HG02943 (cell line): ENCODE data around the gene EMC8.
"Not testable (repeated sequence)": the region's sequence is repeated elsewhere in the genome, so short reads cannot be mapped to it uniquely, and the experiment has no call there.

Experiments used
- ATAC-seq: cut with Tn5 transposase; IDR thresholded peaks from one replicate; pipeline ENCODE4 v1.9.1; 2021; ENCODE audit warnings: mild to moderate bottlenecking, low read depth, moderate library complexity; ENCODE audit not compliant: unreplicated experiment

Gene EMC8

DNA sequence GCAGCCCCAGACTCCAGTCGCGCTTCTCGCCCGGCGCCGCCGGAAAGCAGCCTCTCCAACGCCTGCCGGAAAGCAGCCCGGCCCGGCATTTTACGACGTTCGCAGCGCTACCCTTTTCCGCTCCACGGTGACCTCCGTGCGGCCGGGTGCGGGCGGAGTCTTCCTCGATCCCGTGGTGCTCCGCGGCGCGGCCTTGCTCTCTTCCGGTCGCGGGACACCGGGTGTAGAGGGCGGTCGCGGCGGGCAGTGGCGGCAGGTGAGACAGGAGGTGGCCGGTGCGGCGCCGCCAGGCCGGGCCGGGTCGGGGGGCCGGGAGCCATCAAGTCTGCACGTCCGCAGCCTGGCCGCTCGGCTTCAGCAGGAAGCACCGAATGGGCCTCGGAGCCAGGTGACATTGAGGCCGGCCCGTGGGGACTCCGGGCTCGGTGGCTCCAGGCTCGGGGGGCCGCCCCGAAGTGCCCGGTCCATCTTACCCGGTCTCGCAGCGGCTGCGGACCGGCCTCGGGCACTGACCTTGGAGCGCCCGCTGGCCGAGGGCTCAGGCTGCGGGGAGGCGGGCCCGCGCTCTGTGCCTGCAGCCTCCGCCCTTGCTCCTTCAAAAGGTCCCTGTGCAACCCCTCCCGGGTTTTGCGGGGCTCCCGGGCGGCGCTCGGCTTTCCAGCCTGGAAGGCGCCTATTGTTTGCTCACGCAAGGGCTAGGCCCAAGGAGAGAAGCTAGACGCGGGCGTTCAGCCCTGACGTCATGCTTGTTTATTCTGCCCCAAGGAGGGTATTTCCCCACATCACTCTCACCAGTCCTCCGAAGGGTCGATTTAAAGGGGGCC is at the start of gene EMC8, which contains the start of gene COX4I1:
Gene EMC8 (minus strand): TSS at position 48 of the 824 bp plus-strand sequence. CDS start 249 bp downstream, outside the sequence.
Gene COX4I1 (plus strand): TSS at position 199 of the 824 bp plus-strand sequence. CDS start 1,511 bp downstream, outside the sequence.
- peak; percentile 78 for ATAC-seq

DNA sequence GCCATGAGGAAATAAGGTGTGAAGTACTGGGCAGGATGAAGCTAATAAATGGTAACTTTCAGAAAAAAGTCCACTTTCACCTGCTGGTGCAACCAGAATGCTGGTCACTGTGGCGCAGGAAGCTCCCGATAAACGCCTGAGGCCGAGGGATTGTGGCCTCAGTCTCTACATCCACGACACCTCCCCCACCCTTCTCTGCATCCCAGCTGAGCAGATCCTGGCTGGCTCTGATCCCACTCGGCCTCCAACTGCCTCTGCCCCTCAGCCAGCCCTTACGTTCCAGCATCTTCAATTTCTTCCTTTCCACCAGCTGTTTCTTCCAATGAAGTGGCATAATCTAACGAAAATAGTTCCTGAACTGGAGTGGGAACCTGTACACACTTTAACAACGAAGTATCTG is 49.6 kb upstream of the EMC8 start:
- no peak for ATAC-seq

DNA sequence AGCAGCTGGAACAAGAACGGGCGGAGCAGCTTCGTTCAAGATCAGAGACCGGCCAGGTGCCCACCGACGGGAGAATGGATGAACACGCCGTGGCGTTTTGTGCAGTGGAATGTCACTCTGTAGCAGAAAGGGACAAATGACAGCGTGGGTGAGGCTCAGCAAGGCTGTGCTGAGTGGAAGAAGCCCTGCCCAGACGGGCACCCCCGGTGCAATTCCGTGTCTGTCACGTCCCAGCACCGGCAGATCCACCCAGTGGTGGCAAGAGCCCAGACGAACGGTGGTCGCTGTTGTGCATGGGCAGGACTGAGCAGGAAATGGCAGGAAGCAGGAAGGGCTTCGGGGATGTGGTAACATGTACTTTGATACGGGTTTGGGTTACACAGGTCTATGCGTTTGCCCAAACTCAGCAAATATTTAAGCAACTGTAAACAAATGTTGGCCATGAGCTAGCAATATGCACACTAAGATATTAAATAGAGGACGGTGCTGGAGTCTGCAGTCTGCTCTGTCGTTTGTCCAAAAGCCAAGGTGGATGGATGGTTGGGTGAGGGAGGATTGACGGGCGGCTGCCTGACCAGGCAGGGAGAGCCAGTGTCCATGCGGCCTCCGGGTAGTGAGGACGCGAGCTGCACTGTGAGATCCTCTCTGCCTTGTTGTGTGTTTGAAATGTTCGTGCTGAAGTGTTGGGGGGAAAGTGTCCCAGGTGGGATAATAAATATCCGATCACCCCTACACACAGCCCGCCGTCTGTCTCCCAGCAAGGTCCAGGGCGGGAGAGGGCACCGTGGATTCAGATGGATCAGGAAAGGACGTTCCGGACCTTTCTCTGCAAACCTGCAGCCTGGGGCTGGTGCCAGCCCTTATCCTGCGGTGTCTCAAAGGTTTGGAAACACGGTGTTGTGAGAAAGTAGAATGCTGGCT is 48.6 kb upstream of the EMC8 start:
- ATAC-seq: no peak

DNA sequence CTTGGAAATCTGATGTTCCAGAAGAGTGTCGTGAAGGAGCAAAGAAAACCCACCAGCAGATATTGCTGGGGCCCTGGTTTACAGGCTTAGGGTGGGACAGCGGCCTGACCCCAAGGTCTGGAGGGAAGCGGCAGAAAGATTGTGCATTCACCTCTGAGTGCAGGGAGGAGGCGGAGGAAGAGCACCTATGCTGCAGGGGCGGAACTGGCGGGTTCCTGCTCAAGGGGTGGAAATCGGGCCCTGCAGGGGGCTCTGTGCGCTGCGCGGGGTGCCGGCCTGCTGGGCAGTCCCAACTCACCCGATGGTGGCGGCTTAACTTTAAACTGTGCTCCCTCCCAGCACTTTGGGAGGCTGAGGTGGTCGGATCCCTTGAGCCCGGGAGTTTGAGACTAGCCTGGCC is 47.7 kb upstream of the EMC8 start:
- no peak for ATAC-seq

DNA sequence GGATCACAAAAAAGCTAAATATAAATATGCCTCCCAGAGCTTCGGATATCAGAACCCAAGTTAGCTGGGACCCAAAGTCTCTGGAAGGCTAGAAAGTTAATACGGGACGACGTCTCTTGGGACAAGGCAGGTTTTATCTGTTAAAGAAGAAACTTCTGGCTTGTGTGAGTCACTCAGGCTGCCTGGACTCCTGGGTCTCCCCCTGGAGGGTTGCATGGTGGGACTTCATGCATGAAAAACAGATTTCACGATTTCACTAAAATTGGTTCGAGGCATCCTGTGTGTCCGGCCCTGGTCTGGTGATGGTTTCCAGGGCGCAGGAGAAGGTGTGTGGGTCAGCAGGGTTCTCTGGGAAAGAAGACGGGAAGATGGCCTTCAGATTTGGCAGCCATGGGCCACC is 47.1 kb upstream of the EMC8 start:
- ATAC-seq: no peak

DNA sequence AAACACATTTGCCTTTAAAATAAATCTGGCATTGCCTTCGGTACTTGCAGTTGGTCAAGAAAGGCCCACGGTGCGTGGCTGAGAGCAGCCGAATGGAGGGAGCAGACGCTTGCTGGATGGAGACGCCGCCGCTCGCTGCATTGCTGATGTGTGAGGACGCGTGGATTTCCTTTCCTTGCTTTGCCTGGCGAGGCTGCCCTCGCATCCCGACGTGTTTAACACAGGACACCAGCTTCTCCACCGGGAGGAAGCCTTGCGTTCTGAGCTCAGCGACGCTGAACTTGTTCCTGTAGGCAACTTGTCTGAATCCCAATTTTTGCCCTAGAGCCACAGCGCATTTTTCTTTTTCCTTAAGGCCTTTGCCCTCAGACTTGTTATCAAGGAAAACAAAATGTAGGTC is 45.9 kb upstream of the EMC8 start:
- no peak for ATAC-seq

DNA sequence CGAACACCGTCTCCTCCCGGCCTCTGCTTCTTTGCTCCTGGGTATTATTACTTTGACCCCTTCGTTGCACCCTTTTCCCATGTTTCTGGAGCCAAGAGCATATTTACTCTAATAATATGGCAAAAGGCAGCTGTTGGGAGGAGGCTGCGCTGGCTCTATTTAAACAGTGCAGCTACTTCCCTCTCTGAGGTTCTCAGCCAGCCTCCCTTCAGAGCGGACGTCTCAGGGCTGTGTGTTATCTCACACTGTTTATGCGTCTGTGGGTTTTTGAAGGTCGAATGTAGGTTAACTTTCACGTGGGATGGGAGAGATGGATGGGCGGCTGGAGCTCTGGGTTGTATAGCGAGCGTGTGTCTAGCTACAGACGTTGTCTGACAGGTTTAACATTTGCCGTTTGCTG is 45.4 kb upstream of the EMC8 start:
- ATAC-seq: no peak

DNA sequence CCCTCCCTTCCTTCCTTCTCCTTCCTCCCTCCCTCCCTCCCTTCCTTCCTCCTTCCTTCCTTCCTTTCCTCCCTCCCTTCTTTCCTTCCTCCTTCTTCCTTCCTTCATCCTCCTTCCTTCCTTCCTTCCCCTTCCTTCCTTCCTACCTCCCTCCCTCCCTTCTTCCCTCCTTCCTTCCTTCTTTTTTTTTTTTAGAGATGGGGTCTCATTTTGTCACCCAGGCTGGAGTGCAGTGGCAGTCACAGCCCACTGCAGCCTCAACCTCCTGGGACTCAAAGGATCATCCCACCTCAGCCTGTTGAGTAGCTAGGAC is 44.8 kb upstream of the EMC8 start:
- no peak for ATAC-seq

DNA sequence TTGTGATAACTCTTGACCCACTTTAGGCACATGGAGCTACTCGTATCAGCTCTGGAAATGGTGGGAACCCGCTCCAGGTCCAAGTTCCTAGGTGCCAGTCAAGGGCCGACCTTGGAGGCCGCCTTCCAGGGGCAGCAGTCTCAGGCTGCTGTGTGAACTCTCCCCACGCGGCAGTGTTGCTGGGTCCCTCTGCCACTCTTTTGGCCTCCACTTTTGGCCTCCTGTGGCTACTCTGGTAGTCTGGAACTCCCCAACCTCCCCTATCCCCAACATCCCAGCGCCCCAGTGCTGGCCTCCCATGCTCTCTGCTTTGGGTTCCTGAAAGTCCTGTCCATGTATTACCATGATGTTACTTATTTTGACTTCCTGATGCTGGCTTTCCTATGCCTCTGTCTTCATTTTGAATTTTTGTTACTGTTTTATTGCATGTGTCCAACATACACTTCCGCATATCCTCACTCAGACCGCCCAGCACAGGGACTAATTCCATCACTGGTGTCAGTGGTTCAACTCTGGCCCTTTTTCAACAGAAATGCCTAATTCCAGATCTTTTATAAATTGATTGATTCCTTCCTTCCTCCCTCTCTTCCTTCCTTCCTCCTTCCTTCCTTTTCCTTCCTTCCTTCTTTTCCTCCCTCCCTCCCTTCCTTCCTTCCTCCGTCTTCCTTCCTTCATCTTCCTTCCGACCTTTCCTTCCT is 44.3 kb upstream of the EMC8 start:
- ATAC-seq: no peak

DNA sequence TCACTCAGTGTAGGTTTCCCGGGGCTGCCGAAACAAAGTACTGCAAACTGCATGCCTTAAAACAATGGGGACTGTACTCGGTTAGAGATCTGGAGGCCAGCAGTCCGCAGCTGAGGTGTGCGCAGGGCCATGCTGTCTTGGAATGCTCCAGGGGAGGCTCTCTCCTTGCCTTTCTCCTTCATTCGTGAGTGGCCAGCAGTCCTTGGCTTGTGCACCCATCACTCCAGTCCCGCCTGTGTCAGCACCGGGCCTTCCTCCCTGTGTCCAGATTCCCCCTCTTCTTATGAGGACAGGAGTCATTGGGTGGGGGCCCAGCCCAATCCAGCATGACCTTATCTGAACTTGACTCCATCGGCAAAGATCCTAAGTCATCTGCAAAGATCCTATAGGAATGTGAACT is 43.5 kb upstream of the EMC8 start:
- no peak for ATAC-seq

DNA sequence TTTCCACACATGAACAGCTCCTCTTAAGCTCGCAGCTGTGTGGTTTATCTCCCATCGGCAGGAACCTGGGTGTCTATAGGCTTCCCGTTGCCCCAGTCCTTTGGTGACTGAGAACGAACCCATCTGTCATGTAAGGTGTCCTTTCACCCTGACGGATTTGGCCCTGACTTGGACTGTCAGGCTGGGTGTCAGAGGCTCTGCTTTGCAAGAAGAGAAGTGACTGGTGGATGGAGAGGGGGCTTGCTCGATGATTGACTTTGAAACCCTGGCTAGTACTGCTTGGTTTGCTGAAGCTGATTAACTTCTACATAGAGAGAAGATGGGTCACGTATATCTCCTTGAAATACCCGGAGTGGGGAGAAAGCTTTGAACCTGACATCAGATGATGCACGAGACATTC is 43.1 kb upstream of the EMC8 start:
- no peak for ATAC-seq

DNA sequence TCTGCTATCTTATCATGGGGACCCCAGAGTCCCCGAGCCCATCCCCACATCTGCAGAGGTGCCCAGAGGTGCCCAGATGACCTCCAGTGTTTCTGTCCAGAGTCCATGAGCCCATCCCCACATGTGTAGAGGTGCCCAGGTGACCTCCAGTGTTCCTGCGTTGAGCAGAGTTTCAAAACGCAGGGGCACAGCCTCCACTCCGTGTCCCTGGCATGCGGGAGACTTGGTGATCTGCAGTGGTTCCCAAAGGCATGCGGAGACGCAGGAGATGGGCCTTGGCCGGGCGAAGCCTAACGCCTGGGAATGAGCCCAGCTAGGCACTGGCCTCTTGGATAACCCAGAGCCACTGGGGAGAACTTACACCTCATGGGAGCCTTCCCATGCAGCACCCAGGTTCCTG is 41.5 kb upstream of the EMC8 start:
- ATAC-seq: no peak

DNA sequence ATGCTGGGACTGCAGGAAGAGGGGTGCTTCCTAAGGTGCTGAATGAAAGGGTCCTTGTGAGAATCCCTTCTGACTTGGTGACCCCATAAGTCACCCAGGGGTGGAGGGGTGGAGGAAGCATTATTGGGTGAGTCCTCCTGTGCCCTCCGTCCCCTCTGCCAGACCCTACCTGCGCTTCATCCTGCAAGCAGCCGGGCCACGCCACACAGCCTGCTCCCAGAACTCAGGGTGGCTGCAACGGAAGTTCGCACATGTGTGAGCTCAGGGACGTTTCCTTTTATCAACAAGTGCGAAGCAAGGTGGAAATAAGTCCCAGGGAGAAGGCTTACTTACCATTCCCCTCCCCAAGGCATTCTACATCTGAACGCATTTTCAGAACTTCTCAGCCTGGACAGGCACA is 41.1 kb upstream of the EMC8 start:
- ATAC-seq: no peak

DNA sequence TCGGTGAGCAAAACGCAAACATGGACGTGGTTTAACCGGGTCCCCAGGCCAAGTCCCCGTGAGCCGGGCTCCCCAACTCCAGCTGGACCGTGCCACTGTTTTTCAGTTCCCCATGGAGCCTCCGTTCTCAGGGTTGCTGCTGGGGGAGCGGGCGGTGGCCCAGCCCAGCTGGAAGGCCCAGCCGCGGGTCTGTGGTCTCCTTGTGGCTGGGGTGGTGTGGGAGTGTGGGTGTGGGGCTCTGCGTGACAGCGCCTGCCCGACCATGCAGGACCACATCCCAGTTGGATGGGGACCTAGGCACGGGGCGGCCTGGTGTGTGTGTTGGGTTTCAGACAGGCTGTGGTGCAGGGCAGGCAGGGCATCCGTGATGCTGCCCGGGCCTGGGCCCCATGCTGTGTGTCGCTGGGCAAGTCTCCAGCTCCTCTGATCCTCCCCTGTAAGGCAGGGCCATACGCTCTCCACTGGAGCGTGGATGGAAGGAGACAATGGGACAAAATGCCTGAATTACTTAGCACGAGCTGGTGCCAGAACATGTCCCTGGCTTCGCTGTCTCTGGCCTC is 40.4 kb upstream of the EMC8 start:
- no peak for ATAC-seq

DNA sequence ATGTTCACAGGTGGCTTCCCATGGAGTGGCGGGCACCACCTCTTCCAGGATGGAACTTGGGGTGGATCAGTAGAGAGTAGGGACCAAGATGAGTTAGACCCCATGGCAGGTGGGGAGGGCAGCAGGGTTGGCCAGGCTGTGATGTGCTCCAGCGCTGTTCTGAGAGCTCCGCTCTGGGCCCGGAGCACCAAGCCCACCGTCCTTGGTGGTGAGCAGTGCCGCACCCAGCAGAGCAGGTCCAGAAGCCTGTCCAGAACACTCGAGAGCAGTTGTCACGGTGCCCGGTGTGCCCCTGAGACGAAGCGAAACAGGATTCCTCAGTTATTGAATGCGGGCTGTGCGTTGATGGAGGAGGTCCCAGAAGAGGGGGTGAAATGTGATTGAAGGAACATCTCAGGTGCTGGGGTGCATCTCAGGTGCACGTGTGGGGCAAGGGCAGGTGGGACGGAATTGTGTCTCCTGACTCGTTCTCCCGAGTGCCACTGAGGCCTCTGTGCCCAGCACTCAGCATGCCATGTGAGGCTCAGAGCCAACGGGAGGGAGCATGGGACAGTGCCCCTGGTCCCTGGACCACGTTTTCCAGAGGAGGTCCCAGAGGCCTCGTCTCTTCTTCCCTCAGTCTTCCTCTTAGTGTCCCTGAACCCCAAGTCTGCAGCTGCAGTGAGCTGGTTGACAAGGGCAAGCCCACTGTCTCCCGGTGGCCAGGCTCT is 39.7 kb upstream of the EMC8 start:
- ATAC-seq: no peak

DNA sequence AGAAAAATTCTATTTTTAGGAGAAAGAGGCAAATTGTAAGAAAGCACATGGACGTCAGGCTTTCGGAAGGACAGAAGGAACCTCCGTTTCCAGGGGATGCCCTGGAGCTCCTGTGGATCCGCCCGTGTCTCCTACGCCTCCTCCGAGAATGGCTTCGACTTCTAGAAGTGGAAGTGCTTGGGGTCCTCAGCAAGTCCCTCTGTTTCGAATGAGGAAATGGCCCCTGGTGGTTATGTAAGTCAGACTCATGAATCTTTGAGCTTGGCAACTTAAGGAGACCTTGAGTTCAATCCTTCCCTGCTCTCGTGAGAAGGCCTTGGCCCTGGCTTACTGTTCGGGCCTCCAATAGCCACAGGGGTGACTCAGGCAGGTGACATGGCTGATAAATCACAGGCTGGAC is 39.0 kb upstream of the EMC8 start:
- no peak for ATAC-seq

DNA sequence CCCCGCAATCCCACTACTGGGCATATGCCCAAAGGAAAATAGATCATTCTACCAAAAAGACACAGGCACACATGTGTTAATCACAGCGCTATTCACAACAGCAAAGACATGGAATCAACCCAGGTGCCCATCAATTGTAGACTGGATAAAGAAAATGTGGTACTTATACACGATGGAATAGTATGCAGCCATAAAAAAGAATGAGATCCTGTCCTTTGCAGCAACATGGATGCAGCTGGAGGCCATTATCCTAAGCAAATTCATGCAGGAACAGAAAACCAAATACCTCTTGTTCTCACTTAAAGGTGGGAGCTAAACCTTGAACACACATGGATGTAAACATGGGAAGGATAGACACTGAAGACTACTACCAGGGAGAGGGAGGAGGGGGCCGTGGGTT is 38.3 kb upstream of the EMC8 start:
- not testable (repeated sequence) for ATAC-seq

DNA sequence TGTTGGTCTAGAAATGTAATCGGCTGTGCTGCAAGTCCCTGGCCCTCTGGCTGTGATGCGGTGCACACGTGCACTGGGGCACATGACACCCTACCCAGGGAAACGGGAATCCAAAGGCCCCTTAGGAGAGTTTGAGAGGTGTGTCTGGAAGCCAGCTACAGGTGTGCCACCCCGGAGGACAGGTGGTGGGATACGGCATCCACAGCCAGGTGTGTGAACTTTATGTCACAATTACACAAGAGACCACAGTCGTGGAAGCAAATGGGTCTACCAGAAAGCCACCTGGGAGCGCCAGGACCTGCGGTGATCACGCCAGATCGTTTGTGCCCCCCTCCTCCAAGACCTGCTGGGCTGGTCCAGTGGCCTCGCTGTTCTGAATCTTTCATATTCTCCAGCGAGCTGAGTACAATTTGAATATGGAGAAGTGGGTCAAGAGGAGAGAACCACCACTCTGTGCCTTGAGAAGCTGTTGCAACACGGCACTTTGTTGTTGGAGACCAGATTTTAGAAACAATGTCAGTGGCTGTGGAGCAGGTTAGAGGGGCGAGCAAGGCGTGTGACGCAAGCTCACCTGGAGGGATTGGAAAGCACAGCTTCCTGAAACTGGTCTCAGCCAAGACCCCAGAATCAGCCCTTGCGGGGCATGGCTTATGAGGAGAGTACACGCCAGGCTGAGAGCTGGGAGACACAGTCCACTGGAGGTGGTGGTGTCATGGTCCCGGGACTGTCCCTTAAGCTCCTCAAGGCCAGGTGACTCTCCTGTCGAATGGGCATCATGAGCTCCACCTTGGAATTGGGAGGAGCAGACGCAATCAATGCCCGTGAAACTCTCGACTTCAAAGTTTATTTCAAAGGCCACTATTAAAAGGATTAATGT is 37.6 kb upstream of the EMC8 start:
- no peak for ATAC-seq
